ENCODE data around the gene ARMH4. TPM values are rescaled to one million over a fixed set of nuclear protein-coding genes. Genes with fewer than 3 reads are reported as not detected.
A peak's percentile ranks its signal among the peaks of the same experiment; 100 is the strongest.

The ARMH4 gene, protein sequence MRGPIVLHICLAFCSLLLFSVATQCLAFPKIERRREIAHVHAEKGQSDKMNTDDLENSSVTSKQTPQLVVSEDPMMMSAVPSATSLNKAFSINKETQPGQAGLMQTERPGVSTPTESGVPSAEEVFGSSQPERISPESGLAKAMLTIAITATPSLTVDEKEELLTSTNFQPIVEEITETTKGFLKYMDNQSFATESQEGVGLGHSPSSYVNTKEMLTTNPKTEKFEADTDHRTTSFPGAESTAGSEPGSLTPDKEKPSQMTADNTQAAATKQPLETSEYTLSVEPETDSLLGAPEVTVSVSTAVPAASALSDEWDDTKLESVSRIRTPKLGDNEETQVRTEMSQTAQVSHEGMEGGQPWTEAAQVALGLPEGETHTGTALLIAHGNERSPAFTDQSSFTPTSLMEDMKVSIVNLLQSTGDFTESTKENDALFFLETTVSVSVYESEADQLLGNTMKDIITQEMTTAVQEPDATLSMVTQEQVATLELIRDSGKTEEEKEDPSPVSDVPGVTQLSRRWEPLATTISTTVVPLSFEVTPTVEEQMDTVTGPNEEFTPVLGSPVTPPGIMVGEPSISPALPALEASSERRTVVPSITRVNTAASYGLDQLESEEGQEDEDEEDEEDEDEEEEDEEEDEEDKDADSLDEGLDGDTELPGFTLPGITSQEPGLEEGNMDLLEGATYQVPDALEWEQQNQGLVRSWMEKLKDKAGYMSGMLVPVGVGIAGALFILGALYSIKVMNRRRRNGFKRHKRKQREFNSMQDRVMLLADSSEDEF
- total RNA-seq (not detected), polyA plus RNA-seq (1 to 10 TPM in 1 of 2 donors, not detected in 1; 1.7 TPM), total RNA-seq (not detected)

DNA sequence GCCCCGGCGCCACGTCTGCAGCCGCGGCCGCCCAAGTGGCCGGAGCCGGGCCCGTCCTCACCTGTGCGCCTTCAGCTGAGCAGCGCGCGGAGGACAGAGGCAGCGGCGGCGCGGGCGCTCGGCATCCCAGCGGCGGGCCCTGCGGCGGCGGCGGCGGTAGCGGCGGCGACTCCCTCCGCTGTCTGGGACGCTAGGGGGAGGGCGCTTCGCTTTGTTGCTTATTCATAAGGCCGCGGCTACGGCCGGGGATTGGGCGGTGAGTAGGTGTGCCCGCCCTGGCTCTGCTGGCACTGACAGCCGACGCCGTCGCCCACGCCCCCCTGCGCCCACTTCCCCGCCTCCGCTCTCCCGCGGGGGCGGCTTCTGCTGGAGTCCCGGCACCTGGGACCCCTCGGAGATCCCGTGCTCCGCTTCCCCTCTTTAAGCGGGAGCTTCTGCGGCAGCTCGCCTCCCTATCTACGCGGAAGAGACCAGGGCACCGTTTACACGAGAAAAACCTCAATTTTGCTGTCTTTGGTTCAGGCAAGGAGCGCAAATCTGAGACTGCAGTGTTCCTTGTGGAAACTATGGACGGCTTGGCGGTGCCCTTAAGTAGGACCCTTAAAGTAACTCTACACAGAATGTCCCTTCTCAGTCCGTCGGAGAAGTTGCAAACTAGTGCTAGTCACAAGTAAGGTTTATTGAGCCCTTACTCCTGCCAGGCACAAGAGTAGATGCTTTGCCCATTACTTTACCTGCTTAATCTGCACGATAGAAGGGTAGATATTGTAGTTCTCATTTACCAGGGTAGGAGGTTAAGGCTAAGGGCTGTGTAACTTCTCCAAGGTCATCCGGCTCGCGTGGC lies at the start of gene ARMH4:
TSS of gene ARMH4 (minus strand) at position 200 of the 844 bp plus-strand sequence. CDS start 12,855 bp downstream, outside the sequence.
- Mint-ChIP-seq H3K4me1 (peaks cover 9 to 21% (median 13%) of the 10 kb centered on the region in 7 donors), H3K27ac (no peak within 1 kb of the TSS), H3K36me3 (no peaks in the 10 kb centered on the region), H3K4me3 (peak within 1 kb of the TSS; percentile 75 to 86 (median 80)), H3K27me3 (peaks cover 56 to 73% (median 68%) of the 10 kb centered on the region in 5 donors), H3K9me3 (no peaks in the 10 kb centered on the region)
- no peaks in the 10 kb centered on the region for H3K9me3 ChIP-seq (ENCODE audit: control insufficient read depth in 2 of 3, low read length in 3 of 3)
- peak within 1 kb of the TSS; percentile 71 for H3K4me3 ChIP-seq (ENCODE audit: low read length)
- peaks cover 0 to 4% of the 10 kb centered on the region in 2 donors for H3K27me3 ChIP-seq (ENCODE audit: control insufficient read depth in 2 of 2, insufficient read depth in 2 of 2, low read length in 2 of 2)
- H3K36me3 ChIP-seq (ENCODE audit: control insufficient read depth in 2 of 3, insufficient read depth in 3 of 3, low read length in 3 of 3), result no peaks in the 10 kb centered on the region
- ChIA-PET CTCF (no interaction called here), POLR2A (no interaction called here)
- peaks cover 7 to 8% of the 10 kb centered on the region in 2 donors for H3K4me1 ChIP-seq (ENCODE audit: control insufficient read depth in 2 of 2, insufficient read depth in 2 of 2, low read length in 2 of 2)
- DNase-seq (peak; percentile 28 to 66 (median 54)), ATAC-seq (peak; percentile 94)
- intact Hi-C loops (cut with micrococcal nuclease), result loop anchor here (1.0 to 5.0 kb wide), 3 partner anchors 45 to 146 kb away; partner anchors contain the start of gene ARID4A (in 1 of the 2)
- H3K27ac ChIP-seq (ENCODE audit: low read depth, low read length), result no peak within 1 kb of the TSS

DNA sequence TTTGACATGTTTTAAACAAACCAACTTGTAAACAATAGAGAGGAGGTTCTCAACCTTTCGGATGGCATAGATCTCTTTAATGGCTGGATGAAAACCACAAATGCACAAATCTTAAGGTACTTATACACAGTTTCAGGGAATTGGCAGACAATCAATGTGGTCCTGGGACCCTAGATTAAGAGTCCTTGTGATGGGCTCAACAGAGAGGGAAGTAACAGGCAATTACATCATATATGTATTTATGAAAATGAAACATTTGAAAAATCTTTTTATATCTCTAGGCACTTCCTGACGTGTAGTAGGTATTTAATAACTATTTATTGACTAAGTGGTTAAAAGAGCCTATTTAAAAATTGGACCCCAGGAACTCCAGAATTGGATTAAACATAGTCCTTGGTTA lies 48.8 kb upstream of the ARMH4 start:
- intact Hi-C loops (cut with micrococcal nuclease), result loop anchor here (1.0 to 5.0 kb wide), 5 partner anchors 38 to 226 kb away; partner anchors contain the start of genes ARID4A (in 1 of the 2), KIAA0586 (in 1 of the 2), PSMA3 (in 1 of the 2) and TIMM9 (in 1 of the 2)
- Mint-ChIP-seq H3K4me3 (peak overlapping the region; percentile 90 to 98 (median 94)), H3K27ac (peak overlapping the region; percentile 93 to 99 (median 97)), H3K36me3 (peaks cover 0 to 15% (median 4%) of the 10 kb centered on the region in 5 donors), H3K9me3 (no peaks in the 10 kb centered on the region), H3K27me3 (peaks cover 0 to 5% (median 0%) of the 10 kb centered on the region in 5 donors), H3K4me1 (peaks cover 21 to 57% (median 48%) of the 10 kb centered on the region in 7 donors)
- CTCF ChIA-PET, result no interaction called here
- ATAC-seq (no peak), DNase-seq (no peak)
- Histone ChIP-seq H3K9me3 (ENCODE audit: control insufficient read depth in 2 of 3, low read length in 3 of 3) (no peaks in the 10 kb centered on the region), H3K4me1 (ENCODE audit: control insufficient read depth in 2 of 2, insufficient read depth in 2 of 2, low read length in 2 of 2) (peaks cover 15 to 27% of the 10 kb centered on the region in 2 donors), H3K36me3 (ENCODE audit: control insufficient read depth in 2 of 3, insufficient read depth in 3 of 3, low read length in 3 of 3) (peaks cover 0 to 3% (median 0%) of the 10 kb centered on the region in 3 experiments), H3K27me3 (ENCODE audit: control insufficient read depth in 2 of 2, insufficient read depth in 2 of 2, low read length in 2 of 2) (no peaks in the 10 kb centered on the region), H3K4me3 (ENCODE audit: low read length) (peak overlapping the region; percentile 75), H3K27ac (ENCODE audit: low read depth, low read length) (peak overlapping the region; percentile 87)
- POLR2A ChIA-PET, result interaction anchor here (0.7 to 2.9 kb wide), 7 partner anchors 38 to 815 kb away, joined by 3 to 20 read pairs (median 5); partner anchors contain the start of genes ARID4A, PSMA3 and TIMM9

DNA sequence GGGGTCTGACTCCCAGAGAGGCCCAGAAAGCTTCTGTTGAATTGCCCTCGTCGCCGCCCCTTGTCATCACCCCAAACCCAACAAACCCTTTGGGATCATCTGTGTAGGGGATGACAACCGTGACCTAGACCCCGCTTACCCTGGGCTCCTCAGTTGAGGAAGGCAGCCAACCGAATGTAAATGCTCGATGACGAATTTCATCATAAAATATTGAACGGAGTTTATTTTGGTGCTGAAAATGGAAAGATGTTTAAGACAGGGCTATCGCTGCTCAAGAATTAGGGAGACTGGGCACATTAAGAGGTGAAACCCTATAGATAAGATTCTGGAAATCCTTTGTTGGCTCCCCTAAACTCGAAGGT lies 48.4 kb upstream of the ARMH4 start:
- peaks cover 0 to 3% (median 0%) of the 10 kb centered on the region in 3 experiments for H3K36me3 ChIP-seq (ENCODE audit: control insufficient read depth in 2 of 3, insufficient read depth in 3 of 3, low read length in 3 of 3)
- H3K9me3 ChIP-seq (ENCODE audit: control insufficient read depth in 2 of 3, low read length in 3 of 3), result no peaks in the 10 kb centered on the region
- ATAC-seq (peak; percentile 4), DNase-seq (no peak)
- POLR2A ChIA-PET, result interaction anchor here (0.7 to 2.9 kb wide), 10 partner anchors 9 to 1284 kb away, joined by 3 to 20 read pairs (median 4); partner anchors contain the start of genes ARID4A, JKAMP, L3HYPDH and PSMA3
- H3K9me3 Mint-ChIP-seq, result no peaks in the 10 kb centered on the region
- H3K27ac ChIP-seq (ENCODE audit: low read depth, low read length), result peak overlapping the region; percentile 87
- peak overlapping the region; percentile 93 to 99 (median 97) for H3K27ac Mint-ChIP-seq
- peaks cover 15 to 27% of the 10 kb centered on the region in 2 donors for H3K4me1 ChIP-seq (ENCODE audit: control insufficient read depth in 2 of 2, insufficient read depth in 2 of 2, low read length in 2 of 2)
- peaks cover 0 to 15% (median 4%) of the 10 kb centered on the region in 5 donors for H3K36me3 Mint-ChIP-seq
- H3K27me3 ChIP-seq (ENCODE audit: control insufficient read depth in 2 of 2, insufficient read depth in 2 of 2, low read length in 2 of 2), result no peaks in the 10 kb centered on the region
- H3K4me1 Mint-ChIP-seq, result peaks cover 21 to 60% (median 48%) of the 10 kb centered on the region in 7 donors
- peaks cover 0 to 7% (median 0%) of the 10 kb centered on the region in 5 donors for H3K27me3 Mint-ChIP-seq
- CTCF ChIA-PET, result no interaction called here
- peak overlapping the region; percentile 90 to 98 (median 94) for H3K4me3 Mint-ChIP-seq
- H3K4me3 ChIP-seq (ENCODE audit: low read length), result peak overlapping the region; percentile 75
- intact Hi-C loops (cut with micrococcal nuclease), result loop anchor here (1.0 to 5.0 kb wide), 5 partner anchors 39 to 227 kb away; partner anchors contain the start of genes ARID4A (in 1 of the 2), KIAA0586 (in 1 of the 2), PSMA3 (in 1 of the 2) and TIMM9 (in 1 of the 2)

DNA sequence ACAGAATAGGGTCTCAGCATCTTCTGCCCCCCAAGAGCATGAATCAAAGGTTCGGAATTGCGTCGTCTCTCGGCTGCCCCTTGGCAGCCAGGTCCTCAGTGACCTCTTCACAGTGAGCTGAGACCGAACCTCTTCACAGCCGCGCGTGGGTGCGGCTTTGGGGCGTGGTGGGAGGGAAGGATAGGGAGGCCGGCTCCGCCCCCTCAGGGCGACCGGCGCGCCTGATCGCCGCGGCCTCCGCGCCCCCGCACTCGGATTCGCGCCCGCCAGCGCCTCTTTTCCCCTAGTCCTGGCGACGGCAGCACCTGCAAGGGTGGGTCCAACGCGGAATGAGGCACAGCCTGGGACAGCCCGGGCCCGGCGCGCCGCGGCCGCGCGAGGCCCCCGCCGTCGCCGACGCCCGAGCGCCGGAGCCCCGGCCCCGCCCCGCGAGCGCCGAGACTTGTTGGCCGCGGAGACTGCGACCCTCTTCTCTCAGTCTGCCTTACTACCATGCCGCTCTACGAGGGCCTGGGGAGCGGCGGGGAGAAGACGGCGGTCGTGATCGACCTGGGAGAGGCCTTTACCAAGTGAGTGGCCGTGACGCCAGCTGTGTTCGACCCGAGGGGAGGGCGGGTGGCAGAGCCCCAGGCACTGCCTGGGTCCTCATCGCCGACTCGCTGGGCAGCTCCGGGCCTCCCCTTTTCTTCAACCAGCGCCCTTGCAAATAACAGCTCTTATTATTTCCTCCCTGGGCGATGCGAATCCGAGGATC lies 47.9 kb upstream of the ARMH4 start, which contains the start of gene ACTR10:
TSS of gene ACTR10 (plus strand) at position 424 of the 754 bp plus-strand sequence. CDS start at position 493, 69 bp downstream.
- H3K27ac ChIP-seq (ENCODE audit: low read depth, low read length), result peak within 1 kb of the TSS; percentile 87
- CTCF ChIA-PET, result no interaction called here
- H3K9me3 ChIP-seq (ENCODE audit: control insufficient read depth in 2 of 3, low read length in 3 of 3), result no peaks in the 10 kb centered on the region
- H3K27ac Mint-ChIP-seq, result peak within 1 kb of the TSS; percentile 93 to 99 (median 98)
- peaks cover 21 to 60% (median 48%) of the 10 kb centered on the region in 7 donors for H3K4me1 Mint-ChIP-seq
- DNase-seq (peak; percentile 80 to 93 (median 88)), ATAC-seq (peak; percentile 94)
- H3K4me3 Mint-ChIP-seq, result peak within 1 kb of the TSS; percentile 90 to 99 (median 97)
- H3K36me3 ChIP-seq (ENCODE audit: control insufficient read depth in 2 of 3, insufficient read depth in 3 of 3, low read length in 3 of 3), result peaks cover 0 to 3% (median 0%) of the 10 kb centered on the region in 3 experiments
- H3K4me1 ChIP-seq (ENCODE audit: control insufficient read depth in 2 of 2, insufficient read depth in 2 of 2, low read length in 2 of 2), result peaks cover 15 to 27% of the 10 kb centered on the region in 2 donors
- POLR2A ChIA-PET, result interaction anchor here (0.6 to 2.9 kb wide), 13 partner anchors 9 to 1284 kb away, joined by 3 to 20 read pairs (median 4); partner anchors contain the start of genes AP5M1, ARID4A, EXOC5 and JKAMP
- no peaks in the 10 kb centered on the region for H3K9me3 Mint-ChIP-seq
- H3K4me3 ChIP-seq (ENCODE audit: low read length), result peak within 1 kb of the TSS; percentile 75
- H3K36me3 Mint-ChIP-seq, result peaks cover 0 to 15% (median 4%) of the 10 kb centered on the region in 5 donors
- intact Hi-C loops (cut with micrococcal nuclease), result loop anchor here (1.0 to 5.0 kb wide), 14 partner anchors 34 to 1284 kb away; partner anchors contain the start of genes ARID4A (in 2 of the 2), ARMH4 (in 2 of the 2), DAAM1 (in 2 of the 2) and JKAMP (in 2 of the 2)
- H3K27me3 Mint-ChIP-seq, result peaks cover 0 to 7% (median 0%) of the 10 kb centered on the region in 5 donors
- no peaks in the 10 kb centered on the region for H3K27me3 ChIP-seq (ENCODE audit: control insufficient read depth in 2 of 2, insufficient read depth in 2 of 2, low read length in 2 of 2)

DNA sequence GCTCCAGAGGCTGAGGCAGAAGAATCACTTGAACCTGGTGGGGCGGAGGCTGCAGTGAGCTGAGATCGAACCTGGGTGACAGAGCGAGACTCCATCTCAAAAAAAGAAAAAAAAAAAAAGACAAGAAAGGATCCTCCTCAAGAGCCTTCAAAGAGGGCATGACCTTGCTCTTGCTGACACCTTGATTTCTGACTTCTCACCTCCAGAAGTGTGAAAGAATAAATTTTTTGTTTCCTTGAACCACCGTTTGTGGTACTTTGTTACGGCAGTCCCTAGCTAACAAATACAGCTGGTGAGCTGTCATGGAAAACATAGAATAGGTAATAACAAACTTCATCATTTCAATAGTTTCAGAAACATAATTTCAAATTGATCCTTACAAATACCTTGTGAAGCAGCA lies 46.1 kb upstream of the ARMH4 start:
- no peak overlapping the region for H3K27ac ChIP-seq (ENCODE audit: low read depth, low read length)
- no peak for DNase-seq
- no peaks in the 10 kb centered on the region for H3K9me3 ChIP-seq (ENCODE audit: control insufficient read depth in 2 of 3, low read length in 3 of 3)
- ChIA-PET POLR2A (interaction anchor here (1.3 to 2.9 kb wide), 3 partner anchors 11 to 47 kb away, joined by 5 to 20 read pairs (median 8); partner anchors contain the start of gene PSMA3), CTCF (no interaction called here)
- no peaks in the 10 kb centered on the region for H3K27me3 ChIP-seq (ENCODE audit: control insufficient read depth in 2 of 2, insufficient read depth in 2 of 2, low read length in 2 of 2)
- H3K4me3 Mint-ChIP-seq, result peak overlapping the region in 8 of 10 donors; percentile 23 to 98 (median 46)
- intact Hi-C loops (cut with micrococcal nuclease), result loop anchor here (2.0 to 5.0 kb wide), 3 partner anchors 807 to 1269 kb away; partner anchors contain the start of genes AP5M1 (in 1 of the 2), EXOC5 (in 1 of the 2), GPR135 (in 1 of the 2) and NAA30 (in 1 of the 2)
- H3K27ac Mint-ChIP-seq, result peak overlapping the region in 7 of 9 donors; percentile 14 to 99 (median 97)
- peaks cover 0 to 4% (median 0%) of the 10 kb centered on the region in 5 donors for H3K36me3 Mint-ChIP-seq
- peaks cover 21 to 53% (median 46%) of the 10 kb centered on the region in 7 donors for H3K4me1 Mint-ChIP-seq
- H3K9me3 Mint-ChIP-seq, result no peaks in the 10 kb centered on the region
- no peak overlapping the region for H3K4me3 ChIP-seq (ENCODE audit: low read length)
- no peak for ATAC-seq
- H3K36me3 ChIP-seq (ENCODE audit: control insufficient read depth in 2 of 3, insufficient read depth in 3 of 3, low read length in 3 of 3), result peaks cover 0 to 3% (median 0%) of the 10 kb centered on the region in 3 experiments
- peaks cover 15 to 27% of the 10 kb centered on the region in 2 donors for H3K4me1 ChIP-seq (ENCODE audit: control insufficient read depth in 2 of 2, insufficient read depth in 2 of 2, low read length in 2 of 2)
- H3K27me3 Mint-ChIP-seq, result peaks cover 0 to 10% (median 0%) of the 10 kb centered on the region in 5 donors

All from naive thymus-derived CD4-positive, alpha-beta T cell (primary cell).